HG03108 (cell line): ENCODE results near the gene AATF.

Experiments used
- ATAC-seq: cut with Tn5 transposase; IDR thresholded peaks from one replicate; pipeline ENCODE4 v1.9.1; 2021; ENCODE audit warnings: moderate library complexity; ENCODE audit not compliant: unreplicated experiment

Gene AATF

GRCh38 chr17:36940313-36941264 is 8.2 kb upstream of the AATF start:
- no peak for ATAC-seq

GRCh38 chr17:36941265-36942010 is 7.3 kb upstream of the AATF start:
- ATAC-seq, result no peak

GRCh38 chr17:36942019-36942599 is 6.6 kb upstream of the AATF start:
- no peak for ATAC-seq

- ATAC-seq, result no peak
Measured at GRCh38 chr17:36942631-36943125, 6.1 kb upstream of the AATF start.

GRCh38 chr17:36943250-36944191 is 5.2 kb upstream of the AATF start:
- no peak for ATAC-seq

GRCh38 chr17:36944553-36944952 is 4.2 kb upstream of the AATF start:
- ATAC-seq, result no peak

- ATAC-seq, result no peak
Measured at GRCh38 chr17:36945140-36945539, 3.6 kb upstream of the AATF start.

GRCh38 chr17:36945959-36946725 is 2.6 kb upstream of the AATF start:
- no peak for ATAC-seq

GRCh38 chr17:36946726-36947091 is 2.0 kb upstream of the AATF start:
- no peak for ATAC-seq

- ATAC-seq, result no peak
Measured at GRCh38 chr17:36947922-36948716, 635 bp upstream of the AATF start.

GRCh38 chr17:36949461-36949927 is 740 bp downstream of the AATF start:
- no peak for ATAC-seq

- ATAC-seq, result no peak
Measured at GRCh38 chr17:36950027-36950426, 1.3 kb downstream of the AATF start.

- ATAC-seq, result no peak
Measured at GRCh38 chr17:36951084-36951789, 2.5 kb downstream of the AATF start.

- no peak for ATAC-seq
Measured at GRCh38 chr17:36971508-36971907, 22.8 kb downstream of the AATF start.

GRCh38 chr17:36972186-36972700 is 23.5 kb downstream of the AATF start:
- no peak for ATAC-seq

GRCh38 chr17:36972905-36973304 is 24.2 kb downstream of the AATF start:
- ATAC-seq, result no peak

- no peak for ATAC-seq
Measured at GRCh38 chr17:36975922-36976515, 27.3 kb downstream of the AATF start.
